OCI-LY7 (cell line): ENCODE measurements around the gene ATRAID. TPM values are rescaled to one million over a fixed set of nuclear protein-coding genes. Genes with fewer than 3 reads are reported as not detected.

ENCODE experiments used
- BruUV-seq: library from RNA; stranded (reverse); fragments of 400-500 nt; replicated peaks from 2 replicates; lab custom pipeline; 2021; lab: Mats Ljungman, UMichigan
- CTCF ChIA-PET: fragments of 300-600 bp; sonication (Branson Sonifier 250); formaldehyde crosslinking; loops from one replicate; lab custom pipeline; 2022; ENCODE audit warnings: antibody characterized with exemption; ENCODE audit not compliant: unreplicated experiment; lab: Charles Lee
- POLR2A ChIA-PET: fragments of 300-600 bp; sonication (Branson Sonifier 250); formaldehyde crosslinking; loops from one replicate; lab custom pipeline; 2022; ENCODE audit warnings: antibody characterized with exemption; lab: Charles Lee
- DNase-seq: peaks from one replicate; pipeline ENCODE4 v3.0.0-alpha.2; 2015; ENCODE audit warnings: low spot score
- H2AFZ ChIP-seq: fragments of 200-600 bp; sonication (generic), shearing (Covaris generic); 2 replicates; pipeline ENCODE4 v1.6.1; 2014; ENCODE audit warnings: mild to moderate bottlenecking, antibody characterized with exemption, low read length, moderate library complexity
- H3K27ac ChIP-seq: fragments of 200-600 bp; sonication (generic); 2 replicates; pipeline ENCODE4 v1.5.1; 2014; ENCODE audit warnings: mixed run types, low read depth, mild to moderate bottlenecking, moderate library complexity, low read length, inconsistent platforms; ENCODE audit not compliant: poor library complexity, severe bottlenecking
- H3K36me3 ChIP-seq: fragments of 200-600 bp; sonication (generic); 2 replicates; pipeline ENCODE4 v1.6.1; 2014; ENCODE audit warnings: mild to moderate bottlenecking, antibody characterized with exemption, low read length, moderate library complexity, mixed read lengths; ENCODE audit not compliant: insufficient read depth
- H3K4me1 ChIP-seq: fragments of 200-600 bp; sonication (generic); 2 replicates; pipeline ENCODE4 v1.5.1; 2014; ENCODE audit warnings: mild to moderate bottlenecking, low read length; ENCODE audit not compliant: insufficient read depth, poor library complexity, severe bottlenecking
- H3K4me2 ChIP-seq: fragments of 200-600 bp; sonication (generic); 2 replicates; pipeline ENCODE4 v1.6.1; 2014; ENCODE audit warnings: mild to moderate bottlenecking, low read length
- H3K4me3 ChIP-seq: fragments of 200-600 bp; sonication (generic); 2 replicates; pipeline ENCODE4 v1.5.1; 2014; ENCODE audit warnings: mild to moderate bottlenecking, low read depth, low read length; ENCODE audit not compliant: poor library complexity, severe bottlenecking
- H3K79me2 ChIP-seq: fragments of 200-600 bp; sonication (generic); 2 replicates; pipeline ENCODE4 v1.6.1; 2016; ENCODE audit warnings: low read depth, mild to moderate bottlenecking, low read length, moderate library complexity, mixed read lengths; ENCODE audit not compliant: insufficient read depth
- H3K9me2 ChIP-seq: fragments of 200-600 bp; sonication (generic); 2 replicates; pipeline ENCODE4 v1.6.1; 2016; ENCODE audit warnings: mild to moderate bottlenecking, low read length, mixed read lengths; ENCODE audit not compliant: insufficient read depth
- H3K9me3 ChIP-seq: fragments of 200-600 bp; sonication (generic); 2 replicates; pipeline ENCODE4 v1.6.1; 2014; ENCODE audit warnings: mild to moderate bottlenecking, mixed run types, low read length, mixed read lengths
- H4K20me1 ChIP-seq: fragments of 200-600 bp; sonication (generic); 2 replicates; pipeline ENCODE4 v1.6.1; 2014; ENCODE audit warnings: mild to moderate bottlenecking, antibody characterized with exemption, low read length, moderate library complexity, mixed read lengths; ENCODE audit not compliant: insufficient read depth
- CTCF ChIP-seq: fragments of 200-600 bp; sonication (generic); conservative IDR thresholded peaks from 2 replicates; pipeline ENCODE4 v1.5.1; 2014; ENCODE audit warnings: mild to moderate bottlenecking, antibody characterized with exemption, low read length, moderate library complexity, mixed read lengths
- EZH2phosphoT487 ChIP-seq: fragments of 200-600 bp; sonication (generic); IDR thresholded peaks from 2 replicates; pipeline ENCODE4 v1.6.1; 2018; ENCODE audit warnings: low read depth, borderline replicate concordance, mild to moderate bottlenecking, mixed run types, antibody characterized with exemption, low read length, moderate library complexity, mixed read lengths
- intact Hi-C: fragments of 100-400 bp; cut with micrococcal nuclease; formaldehyde crosslinking; loops from one replicate; pipeline ENCODE4 v1.10.0; 2022; ENCODE audit not compliant: unreplicated experiment
- total RNA-seq, 2 experiments: library from RNA; depleted of rRNA in 1 of 2; stranded (reverse); fragments of >200 nt in 1 of 2; shearing (Covaris generic) in 1 of 2; gene quantifications; 2 replicates each; pipeline ENCODE4 v1.2.3, GENCODE V29; 2014 to 2022

The ATRAID gene
- total RNA-seq, 2 experiments from 2014 or later = 92.7 to 93.3 TPM

DNA sequence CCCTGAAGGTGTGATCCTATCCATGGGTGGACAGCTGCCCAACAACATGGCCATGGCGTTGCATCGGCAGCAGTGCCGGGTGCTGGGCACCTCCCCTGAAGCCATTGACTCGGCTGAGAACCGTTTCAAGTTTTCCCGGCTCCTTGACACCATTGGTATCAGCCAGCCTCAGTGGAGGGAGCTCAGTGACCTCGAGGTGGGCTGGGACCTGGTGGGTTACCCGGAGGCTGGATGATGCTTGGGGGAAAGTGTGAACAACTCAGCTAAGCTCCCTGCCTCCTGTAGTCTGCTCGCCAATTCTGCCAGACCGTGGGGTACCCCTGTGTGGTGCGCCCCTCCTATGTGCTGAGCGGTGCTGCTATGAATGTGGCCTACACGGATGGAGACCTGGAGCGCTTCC, 21.5 kb downstream of the ATRAID start:
- CTCF ChIA-PET = no interaction called here
- intact Hi-C loops = no loop called here
- no peaks in the 10 kb centered on the region for H3K9me3 ChIP-seq
- TF ChIP-seq EZH2phosphoT487 (no peak), CTCF (no peak)
- no peak overlapping the region for H3K27ac ChIP-seq
- H3K79me2 ChIP-seq = no peaks in the 10 kb centered on the region; the same call in 1 of the 2 replicates
- no peaks in the 10 kb centered on the region for H3K9me2 ChIP-seq
- POLR2A ChIA-PET = interaction anchor here (0.5 to 1.9 kb wide), 3 partner anchors 15 to 128 kb away, joined by 5 to 6 read pairs (median 5); no protein-coding TSS in a partner anchor
- peaks cover 98% of the 10 kb centered on the region for H3K36me3 ChIP-seq
- TSS peak; percentile 51 for BruUV-seq
- no peaks in the 10 kb centered on the region for H3K4me1 ChIP-seq
- H3K4me3 ChIP-seq = no peak overlapping the region
- DNase-seq = no peak
- H3K4me2 ChIP-seq = no peak overlapping the region
- H4K20me1 ChIP-seq = no peaks in the 10 kb centered on the region
- no peak overlapping the region for H2AFZ ChIP-seq

- Histone ChIP-seq H3K27ac (no peak overlapping the region), H2AFZ (no peak overlapping the region), H3K9me3 (no peaks in the 10 kb centered on the region), H3K79me2 (no peaks in the 10 kb centered on the region), H3K9me2 (no peaks in the 10 kb centered on the region), H3K4me2 (no peak overlapping the region), H3K4me1 (no peaks in the 10 kb centered on the region), H3K4me3 (no peak overlapping the region), H3K36me3 (peaks cover 100% of the 10 kb centered on the region), H4K20me1 (no peaks in the 10 kb centered on the region)
- BruUV-seq = no TSS peak
- ChIA-PET POLR2A (interaction anchor here (0.6 to 1.0 kb wide), 4 partner anchors 12 to 102 kb away, joined by 3 read pairs; partner anchors contain the start of gene PREB), CTCF (no interaction called here)
- TF ChIP-seq EZH2phosphoT487 = no peak
- TF ChIP-seq CTCF = no peak
- no peak for DNase-seq
- intact Hi-C loops = no loop called here
Observed at GRCh38 chr2:27236136-27236535, 24.3 kb downstream of the ATRAID start.

GRCh38 chr2:27236626-27237025, 24.8 kb downstream of the ATRAID start:
- POLR2A ChIA-PET = interaction anchor here (0.8 kb wide), 1 partner anchor 17 kb away, joined by 3 read pairs; no protein-coding TSS in a partner anchor
- no peak overlapping the region for H3K4me3 ChIP-seq
- H4K20me1 ChIP-seq = no peaks in the 10 kb centered on the region
- CTCF ChIA-PET = no interaction called here
- H3K27ac ChIP-seq = no peak overlapping the region
- intact Hi-C loops = no loop called here
- H3K9me2 ChIP-seq = no peaks in the 10 kb centered on the region
- DNase-seq = no peak
- TF ChIP-seq EZH2phosphoT487 (no peak), CTCF (no peak)
- H3K4me1 ChIP-seq = no peaks in the 10 kb centered on the region
- H3K4me2 ChIP-seq = no peak overlapping the region
- H3K9me3 ChIP-seq = no peaks in the 10 kb centered on the region
- BruUV-seq = no TSS peak
- no peaks in the 10 kb centered on the region for H3K79me2 ChIP-seq
- peaks cover 100% of the 10 kb centered on the region for H3K36me3 ChIP-seq
- H2AFZ ChIP-seq = no peak overlapping the region
